ENCODE results near the gene NDUFAF2. TPM values are rescaled to one million over a fixed set of nuclear protein-coding genes. Genes with fewer than 3 reads are reported as not detected.
A peak's percentile ranks its signal among the peaks of the same experiment; 100 is the strongest.

The NDUFAF2 gene
- total RNA-seq, 4 donors from 2014 or later, result 28.0 to 38.2 (median 31.2) TPM

- 91% methylated on average over 8 of the region's 8 CpGs for WGBS, 2 donors
- Histone ChIP-seq H3K27me3 (no peaks in the 10 kb centered on the region), H3K4me3 (no peak overlapping the region), H3K36me3 (no peaks in the 10 kb centered on the region), H3K9me3 (no peaks in the 10 kb centered on the region), H3K27ac (no peak overlapping the region), H3K4me1 (peaks cover 0 to 20% (median 0%) of the 10 kb centered on the region in 3 donors)
- intact Hi-C loops (cut with DNase I), result no loop called here
- no peak for DNase-seq
- TF ChIP-seq POLR2A (IDR thresholded peaks at IDR 0.05), result no peak
- TF ChIP-seq CTCF (IDR thresholded peaks at IDR 0.05), result no peak
Measured at GRCh38 chr5:61168951-61169350, 223.9 kb downstream of the NDUFAF2 start.

GRCh38 chr5:61171479-61171878, 226.5 kb downstream of the NDUFAF2 start:
- whole genome bisulfite sequencing, 2 donors, result 93 to 95% methylated on average over 1 of the region's 1 CpG
- Histone ChIP-seq H3K4me1 (peaks cover 0 to 26% (median 0%) of the 10 kb centered on the region in 3 donors), H3K9me3 (no peaks in the 10 kb centered on the region), H3K4me3 (no peak overlapping the region), H3K27ac (no peak overlapping the region), H3K36me3 (no peaks in the 10 kb centered on the region), H3K27me3 (no peaks in the 10 kb centered on the region)
- intact Hi-C loops (cut with DNase I), result no loop called here
- DNase-seq, result no peak
- TF ChIP-seq CTCF (IDR thresholded peaks at IDR 0.05) (no peak), POLR2A (IDR thresholded peaks at IDR 0.05) (no peak)

GRCh38 chr5:61176631-61177030, 231.6 kb downstream of the NDUFAF2 start:
- intact Hi-C loops (cut with DNase I), result no loop called here
- Histone ChIP-seq H3K9me3 (no peaks in the 10 kb centered on the region), H3K4me3 (no peak overlapping the region), H3K27ac (no peak overlapping the region), H3K27me3 (no peaks in the 10 kb centered on the region), H3K36me3 (no peaks in the 10 kb centered on the region), H3K4me1 (peaks cover 0 to 62% (median 5%) of the 10 kb centered on the region in 3 donors)
- TF ChIP-seq POLR2A (IDR thresholded peaks at IDR 0.05) (no peak), CTCF (IDR thresholded peaks at IDR 0.05) (no peak)
- WGBS, 2 donors, result 89 to 100% methylated on average over 3 of the region's 3 CpGs
- DNase-seq, result no peak

GRCh38 chr5:61177070-61177469, 232.1 kb downstream of the NDUFAF2 start:
- 93 to 100% methylated on average over 2 to 3 of the region's 3 CpGs for WGBS, 2 donors

GRCh38 chr5:61177716-61178115, 232.7 kb downstream of the NDUFAF2 start:
- H3K4me1 ChIP-seq, result peaks cover 0 to 62% (median 5%) of the 10 kb centered on the region in 3 donors
- DNase-seq, result no peak
- no peaks in the 10 kb centered on the region for H3K27me3 ChIP-seq
- TF ChIP-seq CTCF (IDR thresholded peaks at IDR 0.05) (no peak), POLR2A (IDR thresholded peaks at IDR 0.05) (no peak)
- no peaks in the 10 kb centered on the region for H3K9me3 ChIP-seq
- H3K27ac ChIP-seq, result peak overlapping the region in 3 of 4 donors; percentile 18 to 69 (median 64)
- H3K36me3 ChIP-seq, result no peaks in the 10 kb centered on the region
- 83 to 91% methylated on average over 7 of the region's 7 CpGs for WGBS, 2 donors
- intact Hi-C loops (cut with DNase I), result no loop called here
- no peak overlapping the region for H3K4me3 ChIP-seq

More at GRCh38 chr5:61177070-61177469, 232.1 kb downstream of the NDUFAF2 start:
- Histone ChIP-seq H3K4me3 (no peak overlapping the region), H3K27me3 (no peaks in the 10 kb centered on the region), H3K4me1 (peaks cover 0 to 62% (median 5%) of the 10 kb centered on the region in 3 donors), H3K36me3 (no peaks in the 10 kb centered on the region), H3K27ac (no peak overlapping the region), H3K9me3 (no peaks in the 10 kb centered on the region)
- DNase-seq, result no peak
- intact Hi-C loops (cut with DNase I), result no loop called here
- TF ChIP-seq POLR2A (IDR thresholded peaks at IDR 0.05) (no peak), CTCF (IDR thresholded peaks at IDR 0.05) (no peak)

All from esophagus squamous epithelium (tissue), 5 donors.